GM18873 (cell line): Measurements from ENCODE around the gene INPP4B.

Source experiments
- ATAC-seq: cut with Tn5 transposase; IDR thresholded peaks from one replicate; pipeline ENCODE4 v1.9.1; 2021; ENCODE audit warnings: mild to moderate bottlenecking, moderate library complexity, moderate number of reproducible peaks; ENCODE audit not compliant: unreplicated experiment, low FRiP score

Gene INPP4B

DNA sequence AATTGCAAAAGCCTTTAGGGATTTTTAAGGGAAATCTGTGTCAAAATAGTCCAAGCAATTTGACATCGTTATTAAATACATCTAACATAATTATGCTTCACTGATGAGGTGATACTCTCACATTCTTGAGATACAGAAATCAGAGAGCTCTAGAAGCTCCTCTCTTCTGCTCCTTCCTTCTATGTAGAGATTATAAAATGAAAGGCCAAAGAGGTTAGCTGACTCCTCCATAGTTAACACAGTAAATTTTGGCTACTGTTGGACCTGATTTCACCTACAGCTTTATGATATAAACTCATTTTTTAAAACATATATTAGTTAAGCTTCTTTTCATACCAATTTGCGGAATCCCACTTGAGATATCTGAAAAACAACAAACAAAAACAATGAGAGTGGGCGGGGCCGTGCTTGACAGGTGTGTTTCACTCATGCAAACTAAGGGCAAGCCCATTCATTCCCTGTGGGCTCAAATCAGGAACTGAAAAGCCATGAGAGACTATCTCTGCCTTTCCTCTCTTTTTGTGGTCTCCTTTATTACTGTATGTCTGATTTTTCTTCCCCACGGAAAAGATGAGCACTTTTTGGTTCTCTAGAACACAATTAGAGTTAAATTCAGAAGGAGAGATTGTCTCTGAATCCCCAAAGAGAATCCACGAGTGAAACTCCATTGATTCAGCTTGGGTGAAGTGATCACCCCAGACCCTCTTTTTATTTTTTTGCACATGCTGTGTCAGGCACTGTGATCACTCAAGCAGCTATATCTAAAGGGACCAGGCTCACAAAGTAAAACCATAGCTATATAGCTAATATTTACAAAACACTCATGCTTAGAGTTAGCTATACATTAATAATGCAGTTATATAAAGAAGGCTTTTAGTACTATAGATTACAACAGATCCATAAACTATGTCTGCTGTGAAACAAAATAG lies 643.4 kb downstream of the INPP4B start:
- ATAC-seq: peak; percentile 86

DNA sequence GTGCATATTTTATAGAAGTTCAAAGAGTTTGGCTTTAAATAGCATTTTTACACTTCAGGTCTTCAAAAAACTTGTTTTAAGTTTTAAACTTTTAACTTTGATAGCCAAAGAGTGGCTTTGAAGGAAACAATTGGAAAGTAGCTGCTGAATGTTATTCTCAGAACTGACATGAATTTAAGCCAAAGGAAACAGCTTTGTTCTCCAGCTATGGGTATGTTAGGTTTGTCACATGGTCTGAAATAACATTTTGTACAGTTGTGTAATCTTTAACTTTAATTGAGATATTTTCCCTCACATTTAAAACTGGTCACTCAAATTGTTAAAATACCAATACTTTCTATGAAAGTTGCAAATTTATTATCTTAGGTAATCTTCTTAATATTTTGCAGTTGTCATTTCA lies 645.1 kb downstream of the INPP4B start:
- ATAC-seq: no peak

DNA sequence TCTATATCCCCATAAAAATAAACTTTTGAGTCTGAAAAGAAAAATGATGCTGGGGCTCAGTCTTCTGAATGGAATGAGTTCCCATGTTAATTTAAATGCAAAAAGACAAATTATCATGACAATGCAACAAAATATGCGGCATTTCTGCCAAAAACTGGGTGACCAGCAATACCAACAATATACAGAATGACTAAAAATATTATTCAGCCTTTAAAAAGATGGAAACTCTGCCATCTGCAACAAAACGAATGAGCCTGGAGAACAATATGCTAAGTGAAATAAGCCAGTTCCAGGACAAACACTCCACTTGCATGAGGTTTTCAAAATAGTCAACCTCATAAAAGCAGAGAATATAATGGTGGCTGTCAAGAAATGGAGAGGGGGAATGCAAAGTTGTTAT lies 651.2 kb downstream of the INPP4B start:
- no peak for ATAC-seq

DNA sequence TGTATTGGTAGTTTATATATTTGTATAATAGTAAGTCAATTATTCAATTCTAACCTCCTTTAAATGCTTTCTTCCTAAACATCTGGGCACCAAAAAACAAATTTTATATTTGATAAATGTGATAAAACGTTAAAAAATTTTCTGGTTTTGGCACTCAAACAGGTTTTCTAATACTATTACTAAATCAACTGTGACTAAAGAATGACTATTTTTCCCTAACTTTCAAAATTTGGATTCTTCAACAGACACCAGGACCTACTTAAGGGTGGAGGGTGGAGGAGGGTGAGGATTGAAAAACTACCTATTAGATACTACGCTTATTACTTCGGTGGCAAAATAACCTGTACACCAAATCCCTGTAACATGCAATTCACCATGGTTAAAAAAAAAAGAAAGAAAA lies 654.2 kb downstream of the INPP4B start:
- ATAC-seq: no peak

DNA sequence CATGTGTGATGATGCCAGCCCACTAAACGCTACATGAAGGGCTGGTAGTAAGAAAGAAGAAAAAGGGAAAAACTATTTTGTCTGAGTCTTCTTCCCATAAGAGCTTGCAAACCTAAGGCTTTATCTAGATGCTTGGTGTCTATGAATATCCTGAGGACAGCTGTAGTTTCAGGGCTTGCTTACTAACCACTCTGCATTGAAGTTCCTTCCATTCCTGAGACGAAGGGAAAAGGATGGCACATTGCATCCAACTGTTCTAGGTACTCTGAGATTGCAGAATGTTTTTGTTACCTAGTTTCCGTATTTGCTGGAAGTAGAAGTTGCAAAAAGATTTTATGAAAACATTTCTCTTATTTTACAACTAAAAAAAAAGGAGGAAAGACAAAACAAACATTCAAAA lies 665.1 kb downstream of the INPP4B start:
- ATAC-seq: no peak

DNA sequence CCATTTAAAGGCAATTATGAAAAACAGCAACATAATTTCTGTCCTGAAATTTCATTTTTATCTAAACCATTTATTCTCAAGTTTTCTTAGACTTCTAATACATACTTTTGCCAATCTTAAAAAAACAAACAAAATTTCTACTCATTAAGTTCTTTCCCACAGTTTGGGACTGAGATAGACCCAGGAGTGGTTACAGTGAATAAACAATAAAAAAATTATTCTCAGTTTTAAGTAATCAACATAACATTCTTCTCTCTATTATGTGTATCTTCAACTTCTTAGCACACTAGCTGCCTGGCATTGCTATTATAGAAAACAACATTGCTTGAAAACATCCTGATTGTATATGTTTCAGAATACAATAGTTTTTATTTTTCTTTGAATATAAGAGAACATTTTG lies 676.9 kb downstream of the INPP4B start:
- ATAC-seq: no peak

DNA sequence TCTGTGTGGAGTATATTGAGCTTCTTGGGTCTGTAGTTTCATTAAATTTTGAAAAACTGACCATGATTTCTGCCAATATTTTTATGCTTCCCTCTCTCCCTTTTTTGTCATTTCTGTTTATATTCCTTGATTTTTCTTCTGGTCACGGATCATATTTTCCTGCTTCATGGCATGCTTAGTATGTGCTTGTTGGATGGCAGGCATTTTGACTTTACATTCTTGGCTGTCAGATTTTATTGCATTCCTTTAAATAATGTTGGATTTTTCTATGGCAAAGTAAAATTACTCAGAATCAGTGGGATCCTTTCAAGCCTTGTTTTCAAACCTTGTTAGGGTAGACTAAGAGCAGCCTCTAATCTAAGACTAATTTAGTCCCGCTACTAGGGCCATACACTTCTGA lies 677.9 kb downstream of the INPP4B start:
- ATAC-seq: no peak

DNA sequence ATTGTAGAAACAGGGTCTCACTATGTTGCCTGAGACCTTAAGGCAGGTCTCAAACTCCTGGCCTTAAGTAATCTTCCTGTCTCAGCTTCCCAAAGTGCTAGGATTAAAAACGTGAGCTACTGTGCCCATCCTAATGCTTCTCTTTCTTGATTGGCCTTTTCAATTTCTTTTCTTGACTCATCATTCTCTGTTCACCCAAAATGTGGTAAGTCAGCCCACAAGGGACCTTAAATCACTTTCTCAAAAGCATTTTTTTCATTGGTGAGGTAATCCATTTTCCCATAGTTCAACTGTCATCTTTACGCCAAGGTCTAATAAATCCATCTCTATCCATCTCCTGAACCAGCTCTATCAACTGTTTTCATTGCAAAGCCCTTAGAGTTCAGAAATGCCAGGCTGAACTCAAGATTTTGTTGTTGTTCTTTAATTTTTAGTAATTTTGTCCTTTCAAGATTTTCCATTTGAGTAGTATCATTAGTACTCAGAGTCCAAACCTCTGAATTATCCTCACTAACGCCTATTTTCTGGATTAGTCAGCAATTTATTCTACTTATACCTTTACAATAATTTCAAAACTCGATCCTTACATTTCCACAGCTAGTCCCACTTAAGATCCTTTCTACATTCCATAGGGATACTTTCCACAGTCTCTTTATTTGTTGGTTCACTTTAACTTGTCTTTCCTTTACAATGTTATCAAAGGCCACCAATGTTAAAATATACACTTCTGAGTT lies 681.2 kb downstream of the INPP4B start:
- no peak for ATAC-seq

DNA sequence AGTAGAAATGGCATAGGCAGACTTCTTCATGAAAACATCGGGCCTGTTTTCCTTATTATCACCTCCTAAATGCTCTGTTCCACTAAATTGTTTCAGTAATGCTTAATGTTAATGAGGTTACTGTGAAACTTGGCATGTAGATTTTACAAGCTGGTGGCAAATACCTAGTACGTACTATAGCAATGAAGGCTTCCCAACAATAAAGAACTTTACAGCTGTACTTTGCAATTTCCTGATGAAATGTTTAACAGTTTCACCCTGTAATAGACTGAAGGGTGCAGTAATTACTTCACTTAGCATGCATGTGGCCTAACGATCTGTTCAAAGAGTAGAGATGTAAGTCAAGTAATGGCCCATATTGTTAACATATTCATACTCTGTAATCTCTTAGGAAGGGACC lies 685.0 kb downstream of the INPP4B start:
- no peak for ATAC-seq

DNA sequence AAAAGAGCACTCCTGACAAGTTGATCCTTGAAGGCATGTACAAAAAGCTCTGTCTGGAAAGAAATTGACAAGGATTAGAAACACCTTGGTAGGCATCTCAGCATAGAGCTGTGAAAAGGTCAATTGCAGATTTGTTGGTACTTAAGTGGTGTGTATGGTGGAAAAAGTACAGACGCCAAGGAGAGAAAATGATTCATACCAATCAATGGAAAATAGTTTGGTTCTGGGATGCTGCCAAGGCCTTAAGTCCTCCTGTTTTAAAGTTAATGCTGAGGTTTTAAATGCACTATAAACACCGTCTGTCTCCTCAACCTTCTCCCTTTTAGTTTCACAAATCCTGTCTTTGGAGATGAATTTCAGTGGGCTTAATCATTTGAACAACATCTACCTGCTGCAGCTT lies 685.6 kb downstream of the INPP4B start:
- ATAC-seq: no peak

DNA sequence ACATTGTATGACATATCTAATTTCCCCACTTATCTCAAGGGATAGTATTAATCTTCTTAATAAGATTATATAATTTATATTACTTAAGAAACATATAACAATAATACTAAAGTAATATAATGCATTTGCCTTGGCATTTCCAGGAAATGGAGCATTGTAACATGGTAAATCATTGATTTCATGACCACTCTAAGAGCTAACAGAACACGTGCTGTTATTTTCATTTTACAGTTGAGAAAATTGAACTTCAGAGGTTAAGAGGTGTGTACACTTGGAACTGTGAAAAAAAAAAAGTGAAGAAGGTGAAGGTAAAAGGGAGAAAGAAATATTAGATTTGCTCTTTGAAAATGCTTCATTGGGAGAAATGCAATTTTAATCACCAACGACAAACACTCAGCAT lies 687.1 kb downstream of the INPP4B start:
- ATAC-seq: no peak

DNA sequence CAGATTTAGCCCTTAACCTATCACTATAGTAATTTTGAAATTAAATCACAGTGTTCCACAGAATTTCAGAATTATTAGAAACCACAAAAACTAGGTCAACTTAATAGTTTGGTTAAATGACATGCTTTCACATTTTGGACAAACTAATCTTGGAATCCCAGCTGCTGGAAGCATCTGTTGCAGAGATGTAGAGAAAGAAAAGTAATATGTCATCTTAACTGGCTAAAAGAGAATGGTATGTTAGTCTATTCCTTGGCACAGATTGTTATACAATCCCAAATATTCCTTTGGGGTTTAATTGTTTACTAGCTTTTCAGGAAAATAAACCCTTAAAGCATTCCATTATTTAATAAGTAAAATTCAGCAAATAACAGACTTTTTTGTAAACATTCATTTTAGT lies 689.8 kb downstream of the INPP4B start:
- no peak for ATAC-seq

DNA sequence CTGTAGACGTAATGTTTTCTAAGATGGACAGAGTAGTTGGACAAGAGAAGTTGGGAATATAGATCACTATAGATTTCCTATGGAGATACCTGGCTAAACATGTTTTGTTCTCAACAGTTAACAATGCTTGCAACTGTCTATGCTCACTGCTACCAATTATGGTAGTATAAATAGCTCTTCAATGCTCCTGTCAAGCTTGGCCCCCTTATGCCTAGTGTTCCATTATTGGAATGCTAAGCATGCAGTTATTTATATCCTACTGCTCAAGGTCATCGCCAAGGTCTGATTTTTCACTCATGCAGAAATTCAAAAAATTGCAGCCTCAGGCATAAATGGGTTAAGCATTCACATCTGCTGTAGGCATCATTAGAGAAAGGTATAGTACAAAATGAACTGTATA lies 690.8 kb downstream of the INPP4B start:
- ATAC-seq: no peak

DNA sequence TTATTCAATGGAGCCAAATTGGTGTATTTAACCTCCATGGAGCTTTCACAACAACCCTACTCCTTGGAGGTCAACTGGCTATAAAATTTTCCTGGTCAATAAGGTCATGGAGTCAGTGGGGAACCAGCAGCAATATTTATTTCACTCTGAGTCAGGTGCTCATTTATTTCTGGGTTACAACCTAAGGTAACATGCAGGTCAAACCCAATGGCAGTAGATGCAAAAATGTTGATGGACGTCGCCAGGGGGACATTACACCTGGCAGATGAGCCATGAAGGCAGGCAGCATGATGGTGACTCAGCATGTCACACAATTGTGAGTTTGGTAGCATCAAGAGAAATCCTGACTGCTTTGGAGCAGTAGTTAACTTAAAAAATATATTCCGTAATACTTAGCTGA lies 695.6 kb downstream of the INPP4B start:
- ATAC-seq: no peak

DNA sequence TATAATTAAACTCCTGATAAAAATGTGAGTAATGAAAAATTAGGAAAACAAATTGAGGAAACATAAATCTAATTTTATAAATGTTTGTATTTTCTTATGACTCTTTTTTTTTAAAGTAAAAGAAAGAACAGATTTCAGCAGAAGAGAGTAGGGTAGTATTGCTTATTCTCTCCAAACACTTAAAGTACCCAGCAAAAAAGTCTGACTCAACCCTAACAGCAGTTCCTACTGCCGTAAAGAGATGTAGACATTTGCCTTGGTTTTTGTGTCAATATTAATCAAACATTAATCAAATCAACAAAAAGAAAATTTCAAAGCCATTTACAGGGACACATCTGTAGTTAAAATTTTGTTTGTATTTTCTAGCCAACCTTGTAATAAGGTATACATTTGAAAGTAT lies 701.3 kb downstream of the INPP4B start:
- ATAC-seq: no peak

DNA sequence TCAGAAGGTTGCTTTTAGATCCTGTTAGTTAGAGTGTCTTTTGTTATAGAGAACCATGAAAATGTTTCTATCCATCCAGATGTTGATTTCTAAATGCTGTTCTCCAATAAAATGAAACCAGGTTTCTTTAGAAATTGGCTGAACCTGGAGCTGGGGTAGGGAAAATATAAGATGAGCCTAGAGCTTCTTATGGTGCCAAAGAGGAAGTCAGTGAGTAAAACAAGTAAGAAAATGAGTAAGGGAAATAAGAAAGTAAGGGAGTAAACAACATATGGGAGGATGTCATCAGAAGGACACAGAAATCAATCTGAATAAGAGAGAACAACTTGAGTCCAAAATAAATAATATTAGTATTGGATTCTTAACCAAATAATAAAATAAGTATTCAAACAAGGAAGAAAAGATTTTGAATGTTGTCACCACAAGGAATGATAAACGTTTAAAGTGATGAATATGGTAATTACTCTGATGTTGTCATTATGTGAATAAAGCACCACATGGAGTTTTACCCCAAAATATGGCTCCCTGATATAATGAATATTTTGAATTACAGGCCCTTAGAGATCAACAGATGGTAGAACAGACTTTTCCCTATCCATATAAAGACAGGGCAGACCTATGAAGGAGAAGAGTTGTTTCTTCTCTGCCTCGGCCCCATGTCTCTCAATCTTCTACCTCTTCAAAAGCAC lies 703.6 kb downstream of the INPP4B start:
- no peak for ATAC-seq

DNA sequence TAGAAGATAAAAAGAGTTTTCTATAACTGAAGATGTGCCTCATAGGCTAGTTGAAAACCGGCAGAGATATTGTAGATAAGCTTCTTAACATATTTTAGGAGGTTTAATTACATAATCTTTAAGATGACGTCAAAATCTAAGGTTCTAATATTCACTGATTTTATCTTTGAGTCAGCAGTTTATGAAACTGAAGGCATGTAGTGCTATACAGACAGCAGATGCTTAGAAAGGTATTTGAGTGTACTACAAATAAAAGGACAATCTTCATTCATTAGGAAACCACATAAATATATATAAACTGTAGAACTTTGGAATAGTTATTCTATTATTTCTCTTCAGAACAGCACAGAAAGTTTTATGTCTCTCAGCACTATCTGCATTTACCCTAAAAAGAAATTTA lies 704.9 kb downstream of the INPP4B start:
- ATAC-seq: no peak

DNA sequence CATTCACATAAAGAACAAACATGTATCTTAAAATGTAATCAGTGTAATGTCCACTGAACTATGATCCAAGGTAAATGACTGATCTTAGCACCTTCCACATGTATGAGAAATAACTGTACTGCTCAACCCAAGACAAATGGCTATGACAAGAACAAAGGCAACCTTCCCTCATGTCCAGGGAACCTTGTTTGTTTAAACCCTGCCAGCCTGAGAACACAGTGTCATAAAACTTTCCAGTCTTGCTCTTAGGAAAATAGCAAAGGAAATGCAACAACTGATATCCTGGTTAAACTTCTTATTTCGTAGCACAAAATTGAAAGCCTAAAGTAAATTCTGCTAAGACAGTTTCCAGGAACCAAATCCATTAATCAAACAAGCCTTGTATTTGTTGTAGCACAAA lies 715.4 kb downstream of the INPP4B start:
- ATAC-seq: no peak

DNA sequence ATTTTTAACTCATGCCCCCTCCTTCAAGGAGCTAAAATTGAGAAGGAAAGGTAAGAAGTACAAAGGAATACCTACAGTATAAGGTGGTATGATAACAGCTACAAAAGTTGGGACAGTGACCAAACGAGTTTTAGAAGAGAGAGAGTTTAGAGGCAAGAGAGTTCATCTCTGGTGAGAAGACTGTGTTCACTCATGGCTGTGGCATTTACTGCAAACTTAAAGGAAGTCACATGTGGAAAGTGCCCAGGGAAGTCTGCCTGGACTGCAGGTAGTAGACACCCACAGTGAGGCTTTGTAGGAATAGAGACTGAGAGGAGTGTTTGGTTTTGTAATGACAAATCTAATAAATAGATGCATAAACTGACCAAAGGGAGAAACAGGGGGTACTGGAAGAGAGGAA lies 716.2 kb downstream of the INPP4B start:
- no peak for ATAC-seq

DNA sequence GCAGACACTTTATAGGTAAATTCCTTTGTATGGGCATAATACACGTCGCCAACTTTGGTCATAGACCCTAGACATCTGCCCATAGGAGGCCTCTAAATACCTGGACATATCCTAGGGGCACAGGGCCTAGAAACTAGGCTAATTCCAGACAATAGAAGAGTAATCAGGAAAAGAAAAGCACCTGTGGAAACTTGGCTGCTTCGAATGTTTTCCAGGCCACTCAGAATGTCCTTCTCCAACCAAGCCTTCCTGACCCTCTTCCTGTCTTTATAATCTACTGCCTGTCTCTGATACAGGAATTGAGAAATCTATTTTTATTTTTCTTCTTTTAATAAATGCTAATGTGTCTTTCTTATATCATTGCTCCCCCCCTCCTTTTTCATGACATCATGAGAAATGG lies 716.6 kb downstream of the INPP4B start:
- ATAC-seq: no peak

DNA sequence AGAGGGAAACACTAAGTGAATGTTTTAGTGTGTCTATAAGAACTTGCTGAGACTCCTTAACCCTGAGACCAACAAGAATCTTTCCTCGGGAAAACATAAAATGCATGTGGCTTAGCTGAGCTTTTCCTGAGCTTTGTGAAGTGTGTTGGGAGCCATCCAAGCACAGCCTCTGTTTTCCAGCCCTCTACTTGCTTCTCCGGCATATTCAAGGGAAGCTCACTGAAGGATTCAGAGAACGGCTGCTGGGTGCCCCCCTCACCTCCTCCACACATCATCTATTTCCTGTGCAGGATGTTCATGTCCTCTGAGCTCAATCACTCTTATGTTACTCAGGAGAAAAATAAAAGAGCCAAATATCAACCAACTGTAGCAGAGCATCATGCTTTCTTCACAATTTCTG lies 717.6 kb downstream of the INPP4B start:
- ATAC-seq: no peak
